Islet of Langerhans (tissue), 1 donor: ENCODE results near the gene PRPF19.
A peak's percentile ranks its signal among the peaks of the same experiment; 100 is the strongest.

Experiments
- FAIRE-seq: peaks from one replicate; lab custom pipeline; 2011; peaks lifted over from hg19 to GRCh38; lab: Jason Lieb, UNC

PRPF19 gene

GRCh38 chr11:60906132-60906972, at the start of gene PRPF19:
Gene PRPF19, minus strand, starts transcription at chr11:60906585. Its CDS starts 203 bp downstream, at chr11:60906382.
- FAIRE-seq = peak; percentile 24

- no peak for FAIRE-seq
Observed at GRCh38 chr11:60955571-60955970, 49.2 kb upstream of the PRPF19 start.

GRCh38 chr11:60954421-60954820, 48.0 kb upstream of the PRPF19 start:
- no peak for FAIRE-seq

- FAIRE-seq = no peak
Observed at GRCh38 chr11:60953781-60954180, 47.4 kb upstream of the PRPF19 start.

GRCh38 chr11:60952742-60953170, 46.4 kb upstream of the PRPF19 start:
- FAIRE-seq = no peak

GRCh38 chr11:60951904-60952741, 45.7 kb upstream of the PRPF19 start, which contains the start of gene SLC15A3:
Gene SLC15A3, minus strand, starts transcription at chr11:60952176. Its CDS starts 625 bp downstream, at chr11:60951551.
- no peak for FAIRE-seq

- no peak for FAIRE-seq
Observed at GRCh38 chr11:60951606-60951903, 45.2 kb upstream of the PRPF19 start.

GRCh38 chr11:60950933-60951605, 44.7 kb upstream of the PRPF19 start:
- no peak for FAIRE-seq

- FAIRE-seq = no peak
Observed at GRCh38 chr11:60950024-60950423, 43.6 kb upstream of the PRPF19 start.

GRCh38 chr11:60948250-60948649, 41.9 kb upstream of the PRPF19 start:
- FAIRE-seq = no peak

- FAIRE-seq = no peak
Observed at GRCh38 chr11:60947700-60948099, 41.3 kb upstream of the PRPF19 start.

GRCh38 chr11:60946601-60947264, 40.3 kb upstream of the PRPF19 start:
- no peak for FAIRE-seq

GRCh38 chr11:60945295-60945667, 38.9 kb upstream of the PRPF19 start:
- FAIRE-seq = no peak

- no peak for FAIRE-seq
Observed at GRCh38 chr11:60944490-60945294, 38.3 kb upstream of the PRPF19 start.

GRCh38 chr11:60942970-60943565, 36.7 kb upstream of the PRPF19 start:
- no peak for FAIRE-seq

- FAIRE-seq = no peak
Observed at GRCh38 chr11:60942219-60942618, 35.8 kb upstream of the PRPF19 start.

GRCh38 chr11:60941371-60942119, 35.2 kb upstream of the PRPF19 start:
- FAIRE-seq = no peak

- no peak for FAIRE-seq
Observed at GRCh38 chr11:60939855-60940254, 33.5 kb upstream of the PRPF19 start.

- FAIRE-seq = no peak
Observed at GRCh38 chr11:60939301-60939700, 32.9 kb upstream of the PRPF19 start.

- no peak for FAIRE-seq
Observed at GRCh38 chr11:60938500-60938899, 32.1 kb upstream of the PRPF19 start.
